CD4-positive, alpha-beta memory T cell (primary cell): ENCODE results near the gene GHRL. TPM values are rescaled to one million over a fixed set of nuclear protein-coding genes. Genes with fewer than 3 reads are reported as not detected.

Source experiments
- CTCF ChIA-PET: fragments of 350-600 bp; sonication (Branson Sonifier 250); formaldehyde crosslinking; loops from one replicate; lab custom pipeline; 2021; ENCODE audit warnings: inconsistent platforms; ENCODE audit not compliant: partially characterized antibody; lab: Charles Lee
- POLR2A ChIA-PET: fragments of 350-600 bp; sonication (Branson Sonifier 250); formaldehyde crosslinking; loops from one replicate; lab custom pipeline; 2021; ENCODE audit not compliant: partially characterized antibody; lab: Charles Lee
- DNase-seq, 5 donors: peaks; one replicate each; pipeline versions ENCODE4 v3.0.0 to v3.0.0-alpha.2; 2020 to 2022; ENCODE audit warnings: mixed read lengths in 1 of 5
- H3K27ac ChIP-seq: one replicate; pipeline ENCODE4 v1.7.0; 2013; ENCODE audit warnings: low read depth, low read length
- H3K27me3 ChIP-seq: 2 replicates; pipeline ENCODE4 v1.7.0; 2013; ENCODE audit warnings: mild to moderate bottlenecking, low read length, moderate library complexity; ENCODE audit not compliant: insufficient read depth
- H3K36me3 ChIP-seq: 2 replicates; pipeline ENCODE4 v1.7.0; 2013; ENCODE audit warnings: mild to moderate bottlenecking, low read length, moderate library complexity; ENCODE audit not compliant: insufficient read depth
- H3K4me1 ChIP-seq: 2 replicates; pipeline ENCODE4 v1.7.0; 2013; ENCODE audit warnings: mild to moderate bottlenecking, low read length, moderate library complexity; ENCODE audit not compliant: insufficient read depth
- H3K4me3 ChIP-seq, 2 donors: one replicate each; pipeline ENCODE4 v1.7.0; 2013; ENCODE audit warnings: low read length in 2 of 2, mild to moderate bottlenecking in 1 of 2
- H3K9me3 ChIP-seq, 2 donors: one replicate each; pipeline ENCODE4 v1.7.0; 2013; ENCODE audit warnings: low read length in 2 of 2, control low read depth in 1 of 2; ENCODE audit not compliant: control insufficient read depth in 1 of 2
- H3K27ac Mint-ChIP-seq, 7 donors: one replicate each; pipeline ENCODE4 v1.8.0; 2020 to 2021; ENCODE audit warnings: mixed read lengths in 7 of 7, mild to moderate bottlenecking in 6 of 7, inconsistent platforms in 3 of 7, moderate library complexity in 3 of 7
- H3K27me3 Mint-ChIP-seq, 2 donors: one replicate each; pipeline ENCODE4 v1.8.0; 2020 to 2021; ENCODE audit warnings: mixed read lengths in 2 of 2
- H3K36me3 Mint-ChIP-seq, 2 donors: one replicate each; pipeline ENCODE4 v1.8.0; 2020 to 2021; ENCODE audit warnings: mixed read lengths in 2 of 2, inconsistent platforms in 1 of 2, mild to moderate bottlenecking in 1 of 2
- H3K4me1 Mint-ChIP-seq, 4 donors: one replicate each; pipeline ENCODE4 v1.8.0; 2020 to 2021; ENCODE audit warnings: mixed read lengths in 4 of 4, mild to moderate bottlenecking in 1 of 4
- H3K4me3 Mint-ChIP-seq, 8 donors: one replicate each; pipeline ENCODE4 v1.8.0; 2020 to 2021; ENCODE audit warnings: mixed read lengths in 8 of 8, mild to moderate bottlenecking in 7 of 8, moderate library complexity in 6 of 8, inconsistent platforms in 3 of 8
- H3K9me3 Mint-ChIP-seq, 8 donors: one replicate each; pipeline ENCODE4 v1.8.0; 2020 to 2021; ENCODE audit warnings: mixed read lengths in 8 of 8, mild to moderate bottlenecking in 5 of 8, inconsistent platforms in 3 of 8, moderate library complexity in 1 of 8
- intact Hi-C: fragments of 100-400 bp; cut with micrococcal nuclease; formaldehyde crosslinking; loops from one replicate; pipeline ENCODE4 v1.15.1; 2023
- polyA plus RNA-seq, 2 donors: library from polyadenylated mRNA; unstranded; fragments of 300-500 nt; fragmentation: Illumina TruSeq; gene quantifications; one replicate each; pipeline ENCODE4 v1.2.3, GENCODE V29; 2021
- total RNA-seq, 2 experiments: library from RNA; stranded (reverse); gene quantifications; one replicate each; pipeline ENCODE4 v1.2.3, GENCODE V29; 2021

GHRL gene
- total and polyA plus RNA-seq, 4 experiments from 2014 or later: 0.75 to 1.1 TPM; not detected in 2

GRCh38 chr3:10247679-10248183 lies 45.0 kb downstream of the GHRL start:
- Histone ChIP-seq H3K27me3 (no peaks in the 10 kb centered on the region), H3K9me3 (no peaks in the 10 kb centered on the region), H3K36me3 (no peaks in the 10 kb centered on the region), H3K4me1 (peaks cover 49% of the 10 kb centered on the region), H3K4me3 (peak overlapping the region in 1 of 2 donors; percentile 99), H3K27ac (peak overlapping the region; percentile 78)
- H3K9me3 Mint-ChIP-seq: peaks cover 0 to 19% (median 10%) of the 10 kb centered on the region in 8 donors
- peaks cover 25 to 35% of the 10 kb centered on the region in 2 donors for H3K36me3 Mint-ChIP-seq
- peaks cover 38 to 66% (median 54%) of the 10 kb centered on the region in 4 donors for H3K4me1 Mint-ChIP-seq
- H3K27ac Mint-ChIP-seq: peak overlapping the region; percentile 92 to 98 (median 96)
- H3K27me3 Mint-ChIP-seq: no peaks in the 10 kb centered on the region
- POLR2A ChIA-PET: interaction anchor here (0.6 to 3.1 kb wide), 22 partner anchors 9 to 455 kb away, joined by 3 to 62 read pairs (median 5); partner anchors contain the start of genes ARPC4, CRELD1, IRAK2 and SEC13
- no peak for DNase-seq
- H3K4me3 Mint-ChIP-seq: peak overlapping the region; percentile 75 to 98 (median 88)
- CTCF ChIA-PET: interaction anchor here (0.7 to 9.8 kb wide), 7 partner anchors 9 to 83 kb away, joined by 3 to 67 read pairs (median 3); no protein-coding TSS in a partner anchor
- intact Hi-C loops: loop anchor here (1.0 to 2.0 kb wide), 7 partner anchors 17 to 516 kb away; partner anchors contain the start of genes BRK1, BRPF1, SEC13 and VHL

- peak overlapping the region in 1 of 8 donors; percentile 15 for H3K4me3 Mint-ChIP-seq
- H3K9me3 ChIP-seq: no peaks in the 10 kb centered on the region
- ChIA-PET CTCF (interaction anchor here (9.8 kb wide), 1 partner anchor 18 kb away, joined by 67 read pairs; no protein-coding TSS in a partner anchor), POLR2A (interaction anchor here (0.6 to 1.2 kb wide), 2 partner anchors 24 to 26 kb away, joined by 3 to 4 read pairs; no protein-coding TSS in a partner anchor)
- peaks cover 0 to 19% (median 10%) of the 10 kb centered on the region in 8 donors for H3K9me3 Mint-ChIP-seq
- no peak overlapping the region for H3K4me3 ChIP-seq
- H3K4me1 Mint-ChIP-seq: peaks cover 35 to 66% (median 54%) of the 10 kb centered on the region in 4 donors
- no peaks in the 10 kb centered on the region for H3K36me3 ChIP-seq
- peaks cover 54% of the 10 kb centered on the region for H3K4me1 ChIP-seq
- intact Hi-C loops: no loop called here
- peaks cover 16 to 28% of the 10 kb centered on the region in 2 donors for H3K36me3 Mint-ChIP-seq
- no peaks in the 10 kb centered on the region for H3K27me3 Mint-ChIP-seq
- DNase-seq: no peak
- H3K27ac ChIP-seq: no peak overlapping the region
- no peaks in the 10 kb centered on the region for H3K27me3 ChIP-seq
- peak overlapping the region in 2 of 7 donors; percentile 59 to 97 for H3K27ac Mint-ChIP-seq
Measured at GRCh38 chr3:10245081-10245712, 47.5 kb downstream of the GHRL start.

GRCh38 chr3:10244009-10244408 lies 48.7 kb downstream of the GHRL start:
- CTCF ChIA-PET: interaction anchor here (1.2 to 2.5 kb wide), 2 partner anchors 16 to 20 kb away, joined by 3 to 12 read pairs; no protein-coding TSS in a partner anchor
- peaks cover 12 to 22% of the 10 kb centered on the region in 2 donors for H3K36me3 Mint-ChIP-seq
- no peak for DNase-seq
- Histone ChIP-seq H3K4me1 (peaks cover 47% of the 10 kb centered on the region), H3K4me3 (no peak overlapping the region), H3K9me3 (no peaks in the 10 kb centered on the region), H3K27ac (peak overlapping the region; percentile 8), H3K36me3 (no peaks in the 10 kb centered on the region), H3K27me3 (no peaks in the 10 kb centered on the region)
- H3K4me3 Mint-ChIP-seq: peak overlapping the region in 2 of 8 donors; percentile 17 to 52
- H3K9me3 Mint-ChIP-seq: peaks cover 0 to 19% (median 10%) of the 10 kb centered on the region in 8 donors
- peak overlapping the region; percentile 31 to 97 (median 66) for H3K27ac Mint-ChIP-seq
- H3K4me1 Mint-ChIP-seq: peaks cover 30 to 63% (median 51%) of the 10 kb centered on the region in 4 donors
- POLR2A ChIA-PET: interaction anchor here (0.6 to 1.1 kb wide), 3 partner anchors 103 to 410 kb away, joined by 3 read pairs; partner anchors contain the start of gene VHL
- intact Hi-C loops: loop anchor here (5.0 kb wide), 1 partner anchor 847 kb away; the partner anchor contains the start of gene SETD5
- no peaks in the 10 kb centered on the region for H3K27me3 Mint-ChIP-seq

- Mint-ChIP-seq H3K4me3 (peak overlapping the region; percentile 77 to 90 (median 80)), H3K36me3 (peaks cover 23 to 24% of the 10 kb centered on the region in 2 donors), H3K9me3 (peaks cover 0 to 16% (median 10%) of the 10 kb centered on the region in 8 donors), H3K27me3 (no peaks in the 10 kb centered on the region), H3K4me1 (peaks cover 37 to 67% (median 53%) of the 10 kb centered on the region in 4 donors), H3K27ac (peak overlapping the region; percentile 89 to 97 (median 95))
- Histone ChIP-seq H3K4me1 (peaks cover 54% of the 10 kb centered on the region), H3K27me3 (no peaks in the 10 kb centered on the region), H3K36me3 (no peaks in the 10 kb centered on the region), H3K27ac (peak overlapping the region; percentile 47), H3K9me3 (no peaks in the 10 kb centered on the region), H3K4me3 (peak overlapping the region; percentile 34 to 36)
- peak; percentile 80 to 94 (median 83) for DNase-seq
- POLR2A ChIA-PET: interaction anchor here (0.6 to 2.0 kb wide), 24 partner anchors 8 to 352 kb away, joined by 3 to 19 read pairs (median 5); partner anchors contain the start of genes CRELD1, FANCD2, IRAK2 and JAGN1
- CTCF ChIA-PET: interaction anchor here (0.6 to 2.5 kb wide), 10 partner anchors 14 to 310 kb away, joined by 3 to 12 read pairs (median 4); no protein-coding TSS in a partner anchor
- intact Hi-C loops: loop anchor here (1.0 to 5.0 kb wide), 4 partner anchors 18 to 845 kb away; partner anchors contain the start of gene SETD5
Measured at GRCh38 chr3:10242182-10243065, 50.3 kb downstream of the GHRL start.

GRCh38 chr3:10240799-10241198 lies 51.9 kb downstream of the GHRL start:
- H3K27ac ChIP-seq: peak overlapping the region; percentile 26

More at GRCh38 chr3:10240799-10241198, 51.9 kb downstream of the GHRL start:
- no peak overlapping the region for H3K4me3 ChIP-seq
- Mint-ChIP-seq H3K4me3 (peak overlapping the region in 2 of 8 donors; percentile 34 to 54), H3K4me1 (peaks cover 40 to 70% (median 56%) of the 10 kb centered on the region in 4 donors), H3K36me3 (peaks cover 24 to 27% of the 10 kb centered on the region in 2 donors), H3K27me3 (no peaks in the 10 kb centered on the region), H3K27ac (peak overlapping the region; percentile 62 to 97 (median 81)), H3K9me3 (peaks cover 0 to 12% (median 6%) of the 10 kb centered on the region in 8 donors)
- ChIA-PET CTCF (no interaction called here), POLR2A (interaction anchor here (1.8 to 1.9 kb wide), 2 partner anchors 17 to 308 kb away, joined by 7 to 10 read pairs; no protein-coding TSS in a partner anchor)
- intact Hi-C loops: loop anchor here (5.0 kb wide), 1 partner anchor 843 kb away; the partner anchor contains the start of gene SETD5
- H3K27me3 ChIP-seq: no peaks in the 10 kb centered on the region
- no peak for DNase-seq
- H3K36me3 ChIP-seq: peaks cover 2% of the 10 kb centered on the region
- H3K4me1 ChIP-seq: peaks cover 53% of the 10 kb centered on the region
- H3K9me3 ChIP-seq: no peaks in the 10 kb centered on the region
